HG03103 (cell line): Measurements from ENCODE around the gene FAM120B.

Experiments
- ATAC-seq: cut with Tn5 transposase; IDR thresholded peaks from one replicate; pipeline ENCODE4 v1.9.1; 2021; ENCODE audit warnings: low read depth; ENCODE audit not compliant: unreplicated experiment

FAM120B gene

GRCh38 chr6:170286246-170286933 lies 20.2 kb upstream of the FAM120B start:
- ATAC-seq: no peak

GRCh38 chr6:170286934-170287265 lies 19.7 kb upstream of the FAM120B start:
- no peak for ATAC-seq

- no peak for ATAC-seq
Observed at GRCh38 chr6:170287371-170287876, 19.1 kb upstream of the FAM120B start.

- no peak for ATAC-seq
Observed at GRCh38 chr6:170288091-170288631, 18.4 kb upstream of the FAM120B start.

GRCh38 chr6:170288852-170289179 lies 17.7 kb upstream of the FAM120B start:
- ATAC-seq: no peak

- ATAC-seq: no peak
Observed at GRCh38 chr6:170289180-170289931, 17.2 kb upstream of the FAM120B start.

- no peak for ATAC-seq
Observed at GRCh38 chr6:170289951-170290295, 16.6 kb upstream of the FAM120B start.

GRCh38 chr6:170290296-170291128 lies 16.0 kb upstream of the FAM120B start, which contains the start of gene DLL1:
Gene DLL1 (minus strand): TSS chr6:170291078. CDS start chr6:170290139, 939 bp downstream.
- ATAC-seq: no peak

GRCh38 chr6:170291271-170292110 lies 15.1 kb upstream of the FAM120B start:
- peak; percentile 28 for ATAC-seq

GRCh38 chr6:170292111-170292406 lies 14.5 kb upstream of the FAM120B start:
- no peak for ATAC-seq

GRCh38 chr6:170292407-170293158 lies 14.0 kb upstream of the FAM120B start:
- no peak for ATAC-seq

GRCh38 chr6:170293341-170294231 lies 13.0 kb upstream of the FAM120B start:
- ATAC-seq: no peak

GRCh38 chr6:170294298-170294730 lies 12.2 kb upstream of the FAM120B start:
- no peak for ATAC-seq

GRCh38 chr6:170294813-170295509 lies 11.6 kb upstream of the FAM120B start:
- no peak for ATAC-seq

GRCh38 chr6:170295510-170296422 lies 10.8 kb upstream of the FAM120B start:
- ATAC-seq: peak; percentile 48

GRCh38 chr6:170296423-170296745 lies 10.2 kb upstream of the FAM120B start:
- no peak for ATAC-seq
